Activated T-helper 9 cell treated with anti-CD3 and anti-CD28 coated beads, Interleukin-2, amount 50 U/mL, for 16 hours (primary cell): ENCODE data around the gene TRIM43B.
"Not testable (repeated sequence)": the region's sequence is repeated elsewhere in the genome, so short reads cannot be mapped to it uniquely, and the experiment has no call there.

Experiments used
- DNase-seq: peaks from one replicate; pipeline ENCODE4 v3.0.0-alpha.2; 2020; ENCODE audit warnings: low read depth

TRIM43B gene

GRCh38 chr2:95433973-95434372 lies 50.6 kb downstream of the TRIM43B start:
- not testable (repeated sequence) for DNase-seq

- not testable (repeated sequence) for DNase-seq
Measured at GRCh38 chr2:95433373-95433772, 51.2 kb downstream of the TRIM43B start.

DNA sequence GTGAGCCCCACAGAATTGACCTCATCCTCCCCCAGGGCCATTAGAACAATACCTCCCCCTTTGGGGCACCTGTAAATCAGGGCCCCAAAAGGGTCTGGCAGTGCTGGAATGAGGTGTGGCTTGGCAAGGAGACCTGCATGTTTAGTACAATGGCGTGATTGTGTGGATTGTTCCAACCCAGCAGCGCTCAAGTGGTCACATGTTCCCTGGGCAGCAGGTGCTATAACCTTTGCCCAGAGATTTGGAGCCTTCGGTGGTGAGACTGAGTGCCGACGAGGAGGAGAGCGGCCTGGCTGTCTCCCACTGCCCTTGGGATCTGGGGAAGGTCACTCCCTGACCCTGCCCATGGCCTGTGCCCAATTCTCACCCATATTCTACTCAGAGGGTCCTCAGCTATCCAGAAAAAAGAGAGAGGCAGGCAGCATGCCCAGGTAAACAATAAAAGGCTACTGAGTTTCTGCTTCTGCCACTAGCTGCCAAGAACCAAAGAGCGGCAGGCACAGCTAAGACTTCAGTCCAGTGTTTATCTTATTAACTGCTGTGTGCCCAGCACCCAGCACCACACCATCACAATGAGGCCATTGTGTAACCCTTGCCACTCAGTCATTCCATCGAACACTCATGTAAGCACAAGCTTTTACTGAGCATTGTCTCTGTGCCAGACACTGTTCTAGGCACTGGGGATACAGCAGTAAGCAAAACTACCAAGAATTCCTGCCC lies 54.6 kb downstream of the TRIM43B start:
- not testable (repeated sequence) for DNase-seq

- not testable (repeated sequence) for DNase-seq
Measured at GRCh38 chr2:95427196-95427867, 57.2 kb downstream of the TRIM43B start.
